ENCODE data around the gene RCC2.

GRCh38 chr1:17471393-17471792 is 31.9 kb upstream of the RCC2 start:
- no peak for TF ChIP-seq SMC3 (IDR thresholded peaks at IDR 0.05; ENCODE audit: low read depth, low read length)
- no peak for TF ChIP-seq BHLHE40 (IDR thresholded peaks at IDR 0.05; ENCODE audit: low read depth, low read length)
- TF ChIP-seq POLR2A (IDR thresholded peaks at IDR 0.05; ENCODE audit: low read depth, low read length): no peak
- TF ChIP-seq, protein P1, sequence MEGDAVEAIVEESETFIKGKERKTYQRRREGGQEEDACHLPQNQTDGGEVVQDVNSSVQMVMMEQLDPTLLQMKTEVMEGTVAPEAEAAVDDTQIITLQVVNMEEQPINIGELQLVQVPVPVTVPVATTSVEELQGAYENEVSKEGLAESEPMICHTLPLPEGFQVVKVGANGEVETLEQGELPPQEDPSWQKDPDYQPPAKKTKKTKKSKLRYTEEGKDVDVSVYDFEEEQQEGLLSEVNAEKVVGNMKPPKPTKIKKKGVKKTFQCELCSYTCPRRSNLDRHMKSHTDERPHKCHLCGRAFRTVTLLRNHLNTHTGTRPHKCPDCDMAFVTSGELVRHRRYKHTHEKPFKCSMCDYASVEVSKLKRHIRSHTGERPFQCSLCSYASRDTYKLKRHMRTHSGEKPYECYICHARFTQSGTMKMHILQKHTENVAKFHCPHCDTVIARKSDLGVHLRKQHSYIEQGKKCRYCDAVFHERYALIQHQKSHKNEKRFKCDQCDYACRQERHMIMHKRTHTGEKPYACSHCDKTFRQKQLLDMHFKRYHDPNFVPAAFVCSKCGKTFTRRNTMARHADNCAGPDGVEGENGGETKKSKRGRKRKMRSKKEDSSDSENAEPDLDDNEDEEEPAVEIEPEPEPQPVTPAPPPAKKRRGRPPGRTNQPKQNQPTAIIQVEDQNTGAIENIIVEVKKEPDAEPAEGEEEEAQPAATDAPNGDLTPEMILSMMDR (conservative IDR thresholded peaks at IDR 0.05; ENCODE audit: low read depth, low read length): no peak
